HG03159 (cell line): ENCODE results near the gene MAP4.
"Not testable (repeated sequence)": the region's sequence is repeated elsewhere in the genome, so short reads cannot be mapped to it uniquely, and the experiment has no call there.

Experiments
- ATAC-seq: cut with Tn5 transposase; IDR thresholded peaks from one replicate; pipeline ENCODE4 v1.9.1; 2021; ENCODE audit warnings: mild to moderate bottlenecking, moderate library complexity; ENCODE audit not compliant: unreplicated experiment

Gene MAP4

DNA sequence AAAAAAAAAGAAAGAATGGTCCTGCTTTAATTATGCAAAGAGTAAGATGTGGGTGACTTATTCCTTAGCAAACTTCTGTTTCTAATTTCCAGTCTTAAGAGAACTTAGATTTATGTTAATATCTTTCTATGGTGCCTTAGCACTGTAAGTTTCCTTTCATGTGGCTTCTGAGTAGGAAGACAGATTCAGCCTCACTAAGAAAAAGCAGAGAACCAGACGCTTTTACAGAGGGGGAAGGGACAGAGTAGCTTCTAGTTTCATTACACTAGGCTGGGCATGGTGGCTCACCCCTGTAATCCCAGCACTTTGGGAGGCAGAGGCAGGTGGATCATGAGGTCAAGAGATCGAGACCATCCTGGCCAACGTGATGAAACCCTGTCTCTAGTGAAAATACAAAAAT is 118.3 kb downstream of the MAP4 start:
- no peak for ATAC-seq

- ATAC-seq, result no peak
These were observed 119.5 kb downstream of the MAP4 start for GRCh38 chr3:47896736-47897135.

DNA sequence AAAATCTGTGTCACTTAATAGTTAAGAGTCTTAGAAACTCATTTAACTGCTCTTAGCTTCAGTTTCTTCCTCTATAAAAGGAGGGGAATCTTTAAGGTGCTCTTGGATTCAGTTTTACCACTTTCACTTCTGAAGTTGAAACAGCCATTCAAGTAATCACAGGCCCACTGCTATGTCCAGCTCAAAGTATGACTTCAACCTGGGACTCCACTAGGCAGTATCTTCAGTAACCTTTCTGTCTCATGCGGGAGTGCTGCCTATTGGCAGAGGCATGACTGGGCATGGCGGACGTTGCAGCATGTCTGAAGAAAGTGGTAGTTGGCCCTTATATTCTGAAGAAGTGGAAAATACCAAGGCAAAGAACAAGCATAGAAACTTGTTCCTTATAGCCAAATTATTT is 121.0 kb downstream of the MAP4 start:
- no peak for ATAC-seq

DNA sequence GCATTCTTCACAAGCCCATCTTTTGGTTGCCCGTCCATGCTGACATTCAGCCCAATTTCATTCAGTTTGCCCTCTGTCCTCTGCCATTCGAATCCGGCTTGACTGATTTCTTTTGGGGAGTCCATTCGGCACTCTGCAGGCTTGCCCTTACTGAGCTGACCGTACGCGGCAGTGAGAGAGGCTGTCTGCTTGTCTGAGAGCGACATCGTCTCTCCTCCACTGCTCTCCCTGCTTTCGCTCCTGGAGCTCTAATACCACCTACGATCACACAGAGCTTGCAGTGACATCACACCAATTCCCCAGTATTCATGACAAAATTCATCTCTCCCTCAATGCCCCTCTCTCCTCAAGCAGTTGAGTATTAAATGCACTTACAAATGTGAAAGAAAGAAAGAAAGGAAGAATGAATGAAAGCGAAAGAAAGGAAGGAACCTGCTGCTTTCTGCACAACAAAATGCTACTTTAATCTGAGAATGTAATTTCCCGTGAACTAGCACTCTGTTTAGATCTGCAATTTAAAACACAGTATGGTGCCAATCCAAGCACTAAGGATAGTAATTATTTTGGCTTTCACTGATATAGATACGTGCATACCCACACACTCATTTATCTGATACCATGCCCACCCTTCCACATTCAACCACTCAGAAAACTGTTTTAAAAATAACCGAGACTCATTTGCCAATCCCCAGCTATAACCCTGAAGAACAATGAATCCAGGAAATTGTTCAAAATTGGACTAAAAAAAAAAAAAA is 123.8 kb downstream of the MAP4 start:
- ATAC-seq, result no peak

DNA sequence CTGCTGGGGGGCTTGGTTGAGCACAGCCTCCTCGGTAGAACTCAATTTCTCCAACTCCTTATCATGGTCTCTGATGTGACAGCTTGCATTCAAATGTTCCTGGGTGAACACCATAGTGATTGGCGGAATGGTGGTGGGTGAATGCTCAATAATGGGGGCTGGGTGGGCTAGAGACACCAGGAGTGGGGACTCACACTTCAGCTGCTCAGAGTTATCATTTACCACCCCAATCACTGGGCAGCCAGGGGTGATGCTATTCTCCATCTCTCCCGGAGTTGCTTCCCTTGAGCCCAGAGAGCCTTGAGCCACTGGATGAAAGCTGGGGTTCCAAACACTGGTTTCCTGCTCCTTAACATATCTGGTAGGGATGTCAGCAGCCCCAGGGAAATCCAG is 124.6 kb downstream of the MAP4 start:
- no peak for ATAC-seq

DNA sequence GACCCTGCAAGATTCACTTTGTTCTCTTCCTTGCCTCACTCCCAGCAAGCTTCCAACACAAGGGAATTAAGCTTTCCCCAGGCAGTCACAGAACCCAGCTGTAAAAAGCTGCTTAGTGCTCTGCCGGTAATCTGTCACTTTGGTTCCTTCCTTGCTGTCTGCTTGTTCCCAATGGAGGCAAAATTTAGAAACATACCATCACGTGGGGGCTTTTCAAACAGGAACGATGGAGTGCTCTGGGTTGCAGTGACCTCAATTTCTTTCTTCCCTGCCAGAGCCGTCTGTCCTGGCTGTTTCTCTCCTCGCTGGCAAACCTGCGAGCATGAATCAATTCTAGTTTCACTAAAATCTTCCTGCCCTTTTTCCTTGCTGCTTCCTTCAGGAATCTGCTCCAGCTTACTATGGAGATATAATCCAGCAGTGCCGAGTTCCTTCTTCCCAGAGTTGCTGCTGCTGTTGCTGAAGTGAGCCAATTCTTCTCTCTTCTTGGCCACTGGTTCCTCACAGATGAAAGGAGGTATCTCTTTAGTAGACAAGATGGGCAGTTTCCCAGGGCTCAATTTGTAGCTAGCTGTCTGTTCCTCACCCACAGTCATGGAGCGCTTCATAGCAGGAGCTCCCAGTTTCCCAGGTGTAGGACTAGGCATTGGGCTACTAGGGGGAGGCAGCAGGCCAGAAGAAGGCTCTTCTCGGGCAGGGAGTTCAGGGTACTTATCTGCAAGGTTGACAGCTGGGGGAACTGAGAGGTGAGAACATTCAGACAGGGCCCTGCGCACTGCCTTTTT is 125.2 kb downstream of the MAP4 start:
- ATAC-seq, result no peak

DNA sequence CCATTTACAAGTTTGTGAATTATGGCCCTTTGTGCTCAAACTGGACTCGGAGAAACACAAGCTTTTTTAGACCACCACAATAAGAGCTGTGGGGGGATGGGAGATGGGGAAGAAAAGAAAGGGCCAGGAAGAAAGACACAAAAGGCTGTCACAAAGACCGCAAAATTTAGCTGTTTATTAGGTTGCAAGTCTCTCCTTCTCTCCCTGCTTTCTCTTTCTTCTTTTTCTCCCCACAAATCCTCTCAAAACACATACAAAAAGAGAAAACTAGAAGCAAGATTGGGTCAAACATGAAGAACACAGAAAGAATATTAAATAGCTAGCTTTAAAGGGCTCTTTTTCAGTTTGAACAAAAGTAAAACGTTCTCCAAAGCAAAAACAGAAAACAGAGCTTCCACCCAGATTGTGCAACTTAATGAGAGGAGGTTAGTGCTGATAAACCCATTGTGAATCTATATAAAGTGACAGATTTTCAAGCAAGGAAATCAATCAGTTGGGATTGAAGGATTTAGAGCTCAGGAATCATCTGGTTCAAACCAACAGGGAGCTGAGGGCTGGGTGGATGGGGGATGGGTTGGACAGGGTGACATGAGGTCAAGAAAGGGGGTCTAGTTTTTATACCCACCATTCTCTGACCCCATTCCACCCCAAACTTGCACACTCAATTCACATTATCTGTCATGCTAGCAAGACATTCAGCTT is 125.9 kb downstream of the MAP4 start:
- ATAC-seq, result no peak

DNA sequence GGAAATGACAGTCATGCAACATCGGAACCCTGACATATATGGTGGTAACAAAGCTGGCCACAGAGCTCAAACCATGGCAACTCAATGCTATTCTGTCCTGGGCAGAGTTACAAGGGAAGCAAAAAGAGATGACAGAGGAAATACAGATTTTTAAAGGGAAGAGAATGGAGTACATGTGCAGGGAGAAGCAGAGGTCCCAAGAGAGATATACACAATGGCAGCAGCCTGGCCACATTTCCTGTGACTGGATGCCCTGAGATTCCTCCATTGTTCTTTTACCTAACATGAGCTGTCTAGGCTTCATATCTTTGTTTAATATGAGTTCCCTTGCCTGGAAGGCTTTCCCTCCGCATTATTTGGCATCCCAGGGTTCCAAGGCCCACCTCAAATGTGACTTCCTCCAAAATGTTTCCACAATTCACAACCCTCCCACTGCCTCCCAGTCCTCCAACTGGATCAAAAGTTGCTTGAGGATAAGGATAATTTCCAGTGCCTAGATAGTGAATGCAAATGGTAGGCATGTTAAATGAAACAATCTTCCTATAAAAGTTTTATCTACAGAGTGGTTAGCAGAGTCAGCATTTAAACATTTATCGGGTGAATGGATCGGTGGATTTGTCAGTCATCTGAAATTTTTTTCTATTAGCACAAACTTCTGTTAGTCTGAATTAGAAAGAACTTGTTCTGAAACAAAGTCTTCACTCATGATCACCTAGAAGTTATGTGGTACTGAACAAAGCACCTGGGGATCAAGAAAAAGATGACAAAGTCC is 127.0 kb downstream of the MAP4 start:
- no peak for ATAC-seq

DNA sequence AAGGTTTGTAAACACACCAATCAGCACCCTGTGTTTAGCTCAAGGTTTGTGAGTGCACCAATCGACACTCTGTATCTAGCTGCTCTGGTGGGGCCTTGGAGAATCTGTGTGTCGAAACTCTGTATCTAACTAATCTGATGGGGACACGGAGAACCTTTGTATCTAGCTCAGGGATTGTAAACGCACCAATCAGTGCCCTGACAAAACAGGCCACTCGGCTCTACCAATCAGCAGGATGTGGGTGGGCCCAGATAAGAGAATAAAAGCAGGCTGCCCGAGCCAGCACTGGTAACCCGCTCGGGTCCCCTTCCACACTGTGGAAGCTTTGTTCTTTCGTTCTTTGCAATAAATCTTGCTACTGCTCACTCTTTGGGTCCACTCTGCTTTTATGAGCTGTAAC is 128.2 kb downstream of the MAP4 start:
- ATAC-seq, result not testable (repeated sequence)

DNA sequence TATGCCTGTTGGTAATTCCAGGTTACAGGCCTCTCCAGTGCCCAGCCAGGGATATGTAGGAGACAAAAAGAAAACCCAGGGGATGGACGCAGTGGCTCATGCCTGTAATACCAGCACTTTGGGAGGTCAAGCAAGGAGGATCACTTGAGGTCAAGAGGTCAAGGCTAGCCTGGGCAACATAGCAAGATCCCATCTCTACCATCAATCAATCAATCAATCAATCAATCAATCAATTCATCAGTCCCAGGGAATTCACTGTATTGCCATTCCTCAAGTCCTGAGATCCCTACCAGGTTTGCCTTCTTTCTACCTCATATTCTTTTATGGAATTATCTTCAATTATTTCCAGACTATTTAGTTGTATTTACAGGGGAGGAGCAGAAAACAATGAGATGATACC is 131.0 kb downstream of the MAP4 start:
- no peak for ATAC-seq

- ATAC-seq, result no peak
These were observed 131.6 kb downstream of the MAP4 start for GRCh38 chr3:47884603-47885002.

GRCh38 chr3:47882338-47882737 is 133.9 kb downstream of the MAP4 start:
- ATAC-seq, result no peak

- ATAC-seq, result no peak
These were observed 138.5 kb downstream of the MAP4 start for GRCh38 chr3:47877719-47878118.

- ATAC-seq, result no peak
These were observed 138.9 kb downstream of the MAP4 start for GRCh38 chr3:47877290-47877689.

DNA sequence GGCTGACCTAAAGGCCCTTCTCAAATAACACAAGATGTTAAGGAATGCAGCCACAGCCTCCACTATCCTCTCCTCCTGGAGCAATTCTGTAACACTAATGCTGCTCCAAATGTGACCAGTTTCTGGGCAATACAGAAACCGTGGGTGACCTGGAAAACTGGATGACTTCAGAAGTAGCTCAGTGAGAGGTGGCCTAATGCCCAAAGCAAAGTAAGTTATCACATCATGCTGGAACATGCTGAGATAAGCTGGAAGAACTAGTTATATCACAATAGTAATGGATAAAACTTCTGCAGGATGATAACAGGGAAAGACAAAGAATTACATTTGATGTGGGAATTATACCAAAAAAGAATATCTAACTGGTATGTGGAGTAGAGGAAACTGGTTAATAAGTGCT is 141.3 kb downstream of the MAP4 start:
- no peak for ATAC-seq

DNA sequence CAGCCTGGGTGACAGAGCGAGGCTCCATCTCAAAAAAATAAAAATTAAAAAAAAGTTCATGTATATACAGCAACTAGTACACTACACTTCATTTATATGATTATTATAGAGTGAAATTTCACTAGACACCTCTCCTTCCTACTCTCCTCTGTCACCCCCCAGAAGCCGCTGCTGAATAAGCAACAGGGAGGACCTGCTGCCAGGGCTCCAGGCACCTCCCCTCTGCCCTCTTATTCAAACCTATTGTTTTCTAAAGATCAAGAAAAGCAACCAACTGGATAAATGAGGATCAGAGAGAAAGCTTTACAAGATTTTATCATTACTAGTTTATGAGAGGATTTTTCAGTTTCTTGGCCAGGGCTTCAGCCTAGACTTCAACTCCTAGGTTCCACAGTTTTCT is 141.8 kb downstream of the MAP4 start:
- ATAC-seq, result no peak

- no peak for ATAC-seq
These were observed 143.3 kb downstream of the MAP4 start for GRCh38 chr3:47872916-47873315.

GRCh38 chr3:47871389-47871788 is 144.8 kb downstream of the MAP4 start:
- ATAC-seq, result no peak

DNA sequence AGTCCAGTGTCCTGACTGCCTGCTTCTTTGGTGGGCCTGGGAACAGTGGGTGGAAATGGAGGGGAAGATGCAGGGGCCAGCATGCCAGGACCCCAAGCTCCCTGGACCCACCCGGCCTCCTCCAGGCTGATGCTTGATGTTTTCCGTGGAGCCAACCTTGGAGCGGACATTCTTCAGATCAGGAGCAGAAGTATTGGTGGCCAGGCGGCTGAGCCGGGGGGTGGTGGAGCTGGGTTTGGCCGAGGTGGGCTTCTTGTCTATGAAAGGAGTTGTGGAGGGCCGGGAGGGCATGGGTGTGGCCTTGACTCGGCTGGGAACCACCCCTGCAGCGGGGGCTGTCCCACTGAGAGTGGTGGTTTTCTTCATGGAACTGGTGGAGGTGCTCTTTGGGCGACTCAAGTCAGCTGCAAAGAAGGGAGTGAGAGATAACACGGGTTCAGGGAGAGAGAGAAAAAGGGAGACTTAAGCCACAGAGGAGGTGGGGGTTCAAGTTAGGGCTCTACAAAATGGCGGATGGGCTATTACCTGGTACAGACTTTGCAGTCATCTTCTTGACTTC is 145.4 kb downstream of the MAP4 start:
- ATAC-seq, result no peak

DNA sequence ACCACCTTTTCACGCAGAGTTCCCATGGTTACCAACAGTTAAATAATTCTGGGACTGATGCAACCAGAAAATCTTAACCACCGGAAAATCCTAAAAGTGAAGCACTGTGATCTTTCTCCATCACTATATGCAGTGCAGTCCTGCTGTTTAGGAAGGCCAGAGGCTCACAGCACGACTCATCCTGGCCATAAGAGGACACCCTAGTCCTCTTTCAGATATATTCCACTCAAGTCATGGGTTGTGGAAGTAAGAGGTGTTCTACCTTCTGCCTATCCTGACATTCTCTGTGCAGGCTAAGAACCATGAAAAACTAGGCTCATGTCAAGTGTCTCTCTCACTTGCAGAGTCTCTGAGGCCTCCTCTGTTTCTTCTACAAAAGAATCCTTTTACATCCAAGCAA is 146.1 kb downstream of the MAP4 start:
- ATAC-seq, result no peak

DNA sequence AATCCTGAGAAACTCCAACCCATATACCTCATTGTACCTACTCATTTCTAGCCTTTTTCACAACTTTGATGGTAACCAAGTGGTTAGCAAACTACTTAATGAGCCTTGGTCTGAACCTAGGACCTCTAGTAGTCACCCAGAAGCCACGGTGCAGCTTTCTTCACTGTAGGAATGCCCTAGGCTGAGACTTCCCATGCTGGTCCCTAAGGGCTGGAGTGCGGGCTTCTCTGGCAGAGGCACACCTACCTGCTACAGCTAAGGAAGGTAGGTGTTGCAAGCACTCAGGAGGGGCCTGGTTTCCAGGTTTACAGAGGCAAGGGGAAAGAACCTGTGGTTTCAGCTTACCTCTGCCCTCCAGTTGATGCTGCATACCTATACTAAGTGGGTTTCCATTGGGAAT is 147.9 kb downstream of the MAP4 start:
- ATAC-seq, result no peak
